Fibroblast of lung (primary cell): ENCODE results near the gene CDX2. TPM values are rescaled to one million over a fixed set of nuclear protein-coding genes. Genes with fewer than 3 reads are reported as not detected.

ENCODE experiments used
- DNase-seq, 2 donors: peaks; one replicate each; pipeline versions ENCODE4 v3.0.0 to v3.0.0-alpha.2; 2010; ENCODE audit warnings: low read depth in 2 of 2
- H2AFZ ChIP-seq: 2 replicates; pipeline ENCODE4 v1.5.1; 2012; ENCODE audit warnings: low read length, control low read depth, inconsistent platforms
- H3K27ac ChIP-seq: 2 replicates; pipeline ENCODE4 v1.5.1; 2011; ENCODE audit warnings: low read length, control low read depth; ENCODE audit not compliant: insufficient read depth
- H3K27me3 ChIP-seq: 2 replicates; pipeline ENCODE4 v1.5.1; 2011; ENCODE audit warnings: mild to moderate bottlenecking, low read length; ENCODE audit not compliant: control insufficient read depth, insufficient read depth
- H3K36me3 ChIP-seq: 2 replicates; pipeline ENCODE4 v1.5.1; 2011; ENCODE audit warnings: low read length; ENCODE audit not compliant: control insufficient read depth, insufficient read depth
- H3K4me1 ChIP-seq: 2 replicates; pipeline ENCODE4 v1.5.1; 2011; ENCODE audit warnings: low read length; ENCODE audit not compliant: control insufficient read depth, insufficient read depth; ENCODE audit errors: extremely low read depth
- H3K4me2 ChIP-seq: 2 replicates; pipeline ENCODE4 v1.5.1; 2011; ENCODE audit warnings: low read length, control low read depth; ENCODE audit not compliant: insufficient read depth; ENCODE audit errors: extremely low read depth
- H3K4me3 ChIP-seq, 4 experiments: fragments of 200-600 bp in 1 of 4; sonication (generic) in 1 of 4; replicated peaks in 1 of 4; 2 replicates each; pipeline ENCODE4 v1.5.1; 2011 to 2016; ENCODE audit warnings: low read length in 4 of 4, low read depth in 3 of 4, mild to moderate bottlenecking in 3 of 4, control low read depth in 2 of 4, inconsistent platforms in 1 of 4, mixed read lengths in 1 of 4; ENCODE audit not compliant: insufficient read depth in 1 of 4; ENCODE audit errors: control extremely low read depth in 1 of 4
- H3K79me2 ChIP-seq: 2 replicates; pipeline ENCODE4 v1.5.1; 2012; ENCODE audit warnings: mild to moderate bottlenecking, low read length, inconsistent platforms; ENCODE audit not compliant: control insufficient read depth, insufficient read depth
- H3K9ac ChIP-seq: 2 replicates; pipeline ENCODE4 v1.5.1; 2011; ENCODE audit warnings: mild to moderate bottlenecking, low read length, control low read depth; ENCODE audit not compliant: insufficient read depth
- H3K9me3 ChIP-seq: 2 replicates; pipeline ENCODE4 v1.5.1; 2012; ENCODE audit warnings: low read depth, low read length; ENCODE audit not compliant: control insufficient read depth, insufficient read depth
- H4K20me1 ChIP-seq: 2 replicates; pipeline ENCODE4 v1.5.1; 2011; ENCODE audit warnings: low read length; ENCODE audit not compliant: control insufficient read depth, insufficient read depth; ENCODE audit errors: extremely low read depth
- EZH2 ChIP-seq: IDR thresholded peaks from 2 replicates; pipeline ENCODE4 v1.5.1; 2012; ENCODE audit warnings: low read length, control low read depth, mild to moderate bottlenecking; ENCODE audit errors: missing control alignments
- polyA plus RNA-seq, 2 donors: library from polyadenylated mRNA; depleted of rRNA in 1 of 2; stranded (reverse) in 1 of 2; unstranded in 1 of 2; fragments of >200 nt; gene quantifications; 2 replicates each; pipeline ENCODE4 v1.2.1, GENCODE V29; 2011 to 2012; ENCODE audit warnings: missing spikeins in 1 of 2
- total RNA-seq: library from RNA; depleted of rRNA; stranded (reverse); fragments of >200 nt; gene quantifications from 2 replicates; pipeline ENCODE4 v1.2.1, GENCODE V29; 2014
- TF ChIP-seq, protein P1 (sequence below), 2 donors: IDR thresholded peaks in 1 of 2; conservative IDR thresholded peaks in 1 of 2; 1 replicate in 1 of 2; 2 replicates in 1 of 2; pipeline ENCODE4 v1.5.1; 2011 to 2012; ENCODE audit warnings: low read length in 2 of 2, control low read depth in 1 of 2, inconsistent platforms in 1 of 2, low read depth in 1 of 2, mild to moderate bottlenecking in 1 of 2

CDX2 gene
- total and polyA plus RNA-seq, 2 donors (not counting 1 experiment from before 2014, with no cell fraction given), result not detected

DNA sequence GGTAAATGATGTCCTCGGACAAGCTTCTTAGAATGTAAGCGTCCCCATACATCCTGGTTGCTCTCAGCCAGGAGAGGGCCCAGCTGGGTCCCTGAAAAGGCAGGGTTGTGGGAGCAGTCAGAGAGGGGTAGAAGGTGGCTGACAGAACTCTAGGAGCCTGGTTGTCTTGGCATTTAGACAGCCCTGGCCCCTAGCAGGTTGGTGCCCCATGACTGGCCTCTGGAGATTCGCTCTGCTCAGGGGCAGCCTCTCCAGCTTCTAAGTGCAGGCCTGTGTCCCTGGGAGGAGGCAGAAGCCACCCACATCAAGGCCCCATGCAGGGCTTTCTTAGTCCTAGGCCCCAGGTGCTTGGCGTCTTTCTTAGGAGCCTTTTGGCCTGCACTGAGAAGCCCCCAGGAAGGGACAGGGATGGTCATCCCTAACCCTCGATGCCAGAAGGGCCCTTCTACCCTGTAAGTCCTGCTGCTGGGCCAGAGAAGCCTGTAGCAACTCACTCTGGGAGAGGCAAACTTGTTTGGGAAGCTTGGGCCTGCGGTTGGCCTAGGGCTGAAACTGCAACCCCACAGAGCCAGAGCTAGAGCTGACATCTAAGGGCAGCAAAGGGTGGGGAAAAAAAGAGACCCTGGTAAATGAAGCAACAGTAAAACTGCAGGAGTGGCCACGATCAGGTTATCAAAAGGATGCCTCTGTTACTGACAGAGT, 2.8 kb upstream of the CDX2 start:
- no peaks in the 10 kb centered on the region for H4K20me1 ChIP-seq
- H3K4me2 ChIP-seq, result no peak overlapping the region
- H3K4me1 ChIP-seq, result no peaks in the 10 kb centered on the region
- TF ChIP-seq, protein P1, sequence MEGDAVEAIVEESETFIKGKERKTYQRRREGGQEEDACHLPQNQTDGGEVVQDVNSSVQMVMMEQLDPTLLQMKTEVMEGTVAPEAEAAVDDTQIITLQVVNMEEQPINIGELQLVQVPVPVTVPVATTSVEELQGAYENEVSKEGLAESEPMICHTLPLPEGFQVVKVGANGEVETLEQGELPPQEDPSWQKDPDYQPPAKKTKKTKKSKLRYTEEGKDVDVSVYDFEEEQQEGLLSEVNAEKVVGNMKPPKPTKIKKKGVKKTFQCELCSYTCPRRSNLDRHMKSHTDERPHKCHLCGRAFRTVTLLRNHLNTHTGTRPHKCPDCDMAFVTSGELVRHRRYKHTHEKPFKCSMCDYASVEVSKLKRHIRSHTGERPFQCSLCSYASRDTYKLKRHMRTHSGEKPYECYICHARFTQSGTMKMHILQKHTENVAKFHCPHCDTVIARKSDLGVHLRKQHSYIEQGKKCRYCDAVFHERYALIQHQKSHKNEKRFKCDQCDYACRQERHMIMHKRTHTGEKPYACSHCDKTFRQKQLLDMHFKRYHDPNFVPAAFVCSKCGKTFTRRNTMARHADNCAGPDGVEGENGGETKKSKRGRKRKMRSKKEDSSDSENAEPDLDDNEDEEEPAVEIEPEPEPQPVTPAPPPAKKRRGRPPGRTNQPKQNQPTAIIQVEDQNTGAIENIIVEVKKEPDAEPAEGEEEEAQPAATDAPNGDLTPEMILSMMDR (conservative IDR thresholded peaks at IDR 0.05 in 1 of 2, IDR thresholded peaks at IDR 0.05 in 1 of 2; ENCODE audit: low read depth in 1 of 2, low read length in 2 of 2), result no peak
- no peak for TF ChIP-seq EZH2
- no peak overlapping the region for H3K4me3 ChIP-seq
- H3K79me2 ChIP-seq, result no peaks in the 10 kb centered on the region
- no peak overlapping the region for H2AFZ ChIP-seq
- H3K36me3 ChIP-seq, result no peaks in the 10 kb centered on the region
- DNase-seq, result no peak
- H3K9me3 ChIP-seq, result no peaks in the 10 kb centered on the region
- H3K9ac ChIP-seq, result no peak overlapping the region
- peaks cover 67% of the 10 kb centered on the region for H3K27me3 ChIP-seq
- H3K27ac ChIP-seq, result no peak overlapping the region

DNA sequence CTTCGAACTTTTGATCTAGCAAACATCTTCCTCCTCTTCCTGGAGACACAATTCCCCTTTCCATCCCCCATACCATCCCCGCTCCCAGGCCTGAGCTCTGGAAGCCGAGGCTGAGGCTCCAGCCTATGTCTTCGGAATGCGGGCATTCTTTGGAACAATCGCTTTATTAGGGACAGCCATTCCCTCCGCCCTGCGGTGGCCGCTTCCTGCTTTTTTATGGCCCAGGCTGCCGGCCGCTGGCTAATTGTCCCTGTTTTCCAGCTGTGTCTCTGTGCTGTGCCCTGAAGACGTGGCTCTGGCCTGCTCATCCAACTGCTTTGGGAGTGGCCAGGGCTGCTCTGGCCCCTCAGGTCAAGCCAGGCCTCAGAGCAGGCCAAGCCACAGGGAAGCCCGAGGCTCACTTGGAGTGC, 2.1 kb upstream of the CDX2 start:
- Histone ChIP-seq H3K9ac (no peak overlapping the region), H4K20me1 (no peaks in the 10 kb centered on the region), H3K27me3 (peaks cover 68% of the 10 kb centered on the region), H3K9me3 (no peaks in the 10 kb centered on the region), H2AFZ (no peak overlapping the region), H3K4me3 (no peak overlapping the region), H3K36me3 (no peaks in the 10 kb centered on the region), H3K27ac (no peak overlapping the region), H3K79me2 (no peaks in the 10 kb centered on the region), H3K4me2 (no peak overlapping the region), H3K4me1 (no peaks in the 10 kb centered on the region)
- no peak for DNase-seq
- no peak for TF ChIP-seq EZH2
- TF ChIP-seq, protein P1 (conservative IDR thresholded peaks at IDR 0.05 in 1 of 2, IDR thresholded peaks at IDR 0.05 in 1 of 2; ENCODE audit: low read depth in 1 of 2, low read length in 2 of 2), result no peak

DNA sequence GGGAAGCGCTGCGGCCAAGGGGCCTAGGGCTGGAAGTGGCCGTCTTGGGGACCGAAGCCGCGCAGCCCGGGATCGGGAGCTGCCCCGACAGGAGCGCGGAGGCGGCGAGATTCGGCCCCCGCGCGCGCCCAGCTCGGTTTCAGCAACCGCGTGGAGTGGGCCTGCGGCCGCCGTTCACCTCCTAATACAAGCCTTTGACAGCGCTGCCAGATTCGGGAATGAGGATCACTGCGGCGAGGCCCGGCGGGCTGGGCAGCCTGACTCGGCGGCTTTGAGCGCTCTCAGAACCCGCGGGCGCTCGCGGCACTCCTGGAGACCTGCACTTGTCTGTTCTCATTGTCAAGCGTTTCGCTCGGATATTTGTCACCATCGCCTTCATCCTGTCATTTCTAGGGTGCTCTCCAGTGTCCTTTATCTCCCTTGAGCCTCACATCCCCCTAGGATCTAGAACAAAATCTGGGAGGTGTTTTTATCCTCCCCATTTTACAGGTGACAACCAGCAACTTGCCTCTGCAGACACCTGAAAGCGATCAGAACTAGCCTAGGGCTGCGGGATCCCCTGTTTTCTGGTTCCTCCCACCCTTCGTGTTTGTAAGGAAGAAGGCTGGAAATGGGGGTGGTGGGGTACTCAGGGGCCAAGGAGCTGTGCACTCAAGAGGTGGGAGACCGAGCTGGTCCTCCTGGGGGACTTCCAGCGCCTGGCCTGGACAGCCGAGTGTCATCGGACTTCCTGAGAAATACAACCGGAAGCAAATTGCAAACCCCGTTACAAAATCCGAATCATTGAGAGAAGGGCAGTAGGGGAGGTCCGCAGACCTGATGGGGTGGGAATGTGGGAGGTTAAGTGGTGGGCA, 1.5 kb upstream of the CDX2 start:
- no peak overlapping the region for H2AFZ ChIP-seq
- no peak overlapping the region for H3K4me3 ChIP-seq
- no peaks in the 10 kb centered on the region for H4K20me1 ChIP-seq
- peaks cover 65% of the 10 kb centered on the region for H3K27me3 ChIP-seq
- DNase-seq, result no peak
- no peaks in the 10 kb centered on the region for H3K4me1 ChIP-seq
- TF ChIP-seq EZH2, result no peak
- TF ChIP-seq, protein P1 (conservative IDR thresholded peaks at IDR 0.05 in 1 of 2, IDR thresholded peaks at IDR 0.05 in 1 of 2; ENCODE audit: low read depth in 1 of 2, low read length in 2 of 2), result no peak
- no peak overlapping the region for H3K9ac ChIP-seq
- H3K9me3 ChIP-seq, result no peaks in the 10 kb centered on the region
- no peaks in the 10 kb centered on the region for H3K79me2 ChIP-seq
- H3K4me2 ChIP-seq, result no peak overlapping the region
- H3K36me3 ChIP-seq, result no peaks in the 10 kb centered on the region
- H3K27ac ChIP-seq, result no peak overlapping the region
